Measurements from ENCODE around the gene DDX51.
"Not testable (repeated sequence)": the region's sequence is repeated elsewhere in the genome, so short reads cannot be mapped to it uniquely, and the experiment has no call there.

Gene DDX51

GRCh38 chr12:132152953-132153352 lies 8.8 kb upstream of the DDX51 start:
- TF ChIP-seq, protein P1, sequence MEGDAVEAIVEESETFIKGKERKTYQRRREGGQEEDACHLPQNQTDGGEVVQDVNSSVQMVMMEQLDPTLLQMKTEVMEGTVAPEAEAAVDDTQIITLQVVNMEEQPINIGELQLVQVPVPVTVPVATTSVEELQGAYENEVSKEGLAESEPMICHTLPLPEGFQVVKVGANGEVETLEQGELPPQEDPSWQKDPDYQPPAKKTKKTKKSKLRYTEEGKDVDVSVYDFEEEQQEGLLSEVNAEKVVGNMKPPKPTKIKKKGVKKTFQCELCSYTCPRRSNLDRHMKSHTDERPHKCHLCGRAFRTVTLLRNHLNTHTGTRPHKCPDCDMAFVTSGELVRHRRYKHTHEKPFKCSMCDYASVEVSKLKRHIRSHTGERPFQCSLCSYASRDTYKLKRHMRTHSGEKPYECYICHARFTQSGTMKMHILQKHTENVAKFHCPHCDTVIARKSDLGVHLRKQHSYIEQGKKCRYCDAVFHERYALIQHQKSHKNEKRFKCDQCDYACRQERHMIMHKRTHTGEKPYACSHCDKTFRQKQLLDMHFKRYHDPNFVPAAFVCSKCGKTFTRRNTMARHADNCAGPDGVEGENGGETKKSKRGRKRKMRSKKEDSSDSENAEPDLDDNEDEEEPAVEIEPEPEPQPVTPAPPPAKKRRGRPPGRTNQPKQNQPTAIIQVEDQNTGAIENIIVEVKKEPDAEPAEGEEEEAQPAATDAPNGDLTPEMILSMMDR (IDR thresholded peaks at IDR 0.05): no peak
- H3K79me2 ChIP-seq: no peaks in the 10 kb centered on the region
- no peaks in the 10 kb centered on the region for H3K9me3 ChIP-seq (ENCODE audit: control insufficient read depth, low read length)
- no peaks in the 10 kb centered on the region for H3K27me3 ChIP-seq (ENCODE audit: control insufficient read depth, insufficient read depth, low read length)
- no peak overlapping the region for H3K4me3 ChIP-seq (ENCODE audit: low read depth, low read length)
- no peak overlapping the region for H2AFZ ChIP-seq
- H3K27ac ChIP-seq: no peak overlapping the region
- H3K4me1 ChIP-seq: no peaks in the 10 kb centered on the region
- no peak overlapping the region for H3K4me2 ChIP-seq (ENCODE audit: low read length)
- H3K36me3 ChIP-seq (ENCODE audit: control insufficient read depth, insufficient read depth, low read length): no peaks in the 10 kb centered on the region
- no peak overlapping the region for H3K9ac ChIP-seq

- TF ChIP-seq, protein P1 (IDR thresholded peaks at IDR 0.05): no peak
- H3K27ac ChIP-seq: no peak overlapping the region
These were observed 8.3 kb upstream of the DDX51 start for GRCh38 chr12:132152411-132152821.

DNA sequence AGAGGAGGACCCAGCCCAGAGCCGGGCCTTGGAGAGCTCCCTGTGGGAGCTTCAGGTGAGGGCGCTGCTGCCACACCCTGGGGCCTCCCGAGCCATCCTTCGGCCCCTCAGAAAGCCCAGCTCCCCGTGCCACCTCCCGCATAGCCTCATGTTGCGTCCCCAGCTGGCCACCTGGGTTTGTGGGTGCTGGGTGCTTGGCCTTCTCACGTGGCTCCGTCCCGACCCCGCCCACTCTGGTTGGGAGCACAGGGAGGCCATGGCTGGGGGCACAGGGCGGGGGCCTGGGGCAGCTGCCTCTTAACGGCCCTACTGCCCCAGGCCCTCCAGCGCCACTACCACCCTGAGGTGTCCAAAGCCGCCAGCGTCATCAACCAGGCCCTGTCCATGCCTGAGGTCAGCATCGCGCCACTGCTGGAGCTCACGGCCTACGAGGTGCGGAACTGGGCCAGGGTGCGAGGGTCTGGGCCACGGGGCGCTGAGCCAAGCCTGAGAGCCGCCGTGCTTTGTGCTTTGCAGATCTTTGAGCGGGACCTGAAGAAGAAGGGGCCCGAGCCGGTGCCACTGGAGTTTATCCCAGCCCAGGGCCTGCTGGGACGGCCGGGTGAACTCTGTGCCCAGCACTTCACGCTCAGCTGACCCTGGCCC lies 7.8 kb upstream of the DDX51 start:
- Histone ChIP-seq H3K27me3 (ENCODE audit: control insufficient read depth, insufficient read depth, low read length) (no peaks in the 10 kb centered on the region), H3K4me1 (no peaks in the 10 kb centered on the region), H3K4me3 (ENCODE audit: low read depth, low read length) (no peak overlapping the region), H3K79me2 (no peaks in the 10 kb centered on the region), H3K36me3 (ENCODE audit: control insufficient read depth, insufficient read depth, low read length) (no peaks in the 10 kb centered on the region), H3K27ac (no peak overlapping the region), H3K9me3 (ENCODE audit: control insufficient read depth, low read length) (no peaks in the 10 kb centered on the region), H3K9ac (no peak overlapping the region), H3K4me2 (ENCODE audit: low read length) (no peak overlapping the region), H2AFZ (no peak overlapping the region)
- TF ChIP-seq, protein P1 (IDR thresholded peaks at IDR 0.05): no peak

More at GRCh38 chr12:132152411-132152821, 8.3 kb upstream of the DDX51 start:
- Histone ChIP-seq H3K9ac (no peak overlapping the region), H3K9me3 (ENCODE audit: control insufficient read depth, low read length) (no peaks in the 10 kb centered on the region), H3K4me3 (ENCODE audit: low read depth, low read length) (no peak overlapping the region), H2AFZ (no peak overlapping the region), H3K36me3 (ENCODE audit: control insufficient read depth, insufficient read depth, low read length) (no peaks in the 10 kb centered on the region), H3K27me3 (ENCODE audit: control insufficient read depth, insufficient read depth, low read length) (no peaks in the 10 kb centered on the region), H3K4me2 (ENCODE audit: low read length) (no peak overlapping the region), H3K79me2 (no peaks in the 10 kb centered on the region), H3K4me1 (no peaks in the 10 kb centered on the region)

DNA sequence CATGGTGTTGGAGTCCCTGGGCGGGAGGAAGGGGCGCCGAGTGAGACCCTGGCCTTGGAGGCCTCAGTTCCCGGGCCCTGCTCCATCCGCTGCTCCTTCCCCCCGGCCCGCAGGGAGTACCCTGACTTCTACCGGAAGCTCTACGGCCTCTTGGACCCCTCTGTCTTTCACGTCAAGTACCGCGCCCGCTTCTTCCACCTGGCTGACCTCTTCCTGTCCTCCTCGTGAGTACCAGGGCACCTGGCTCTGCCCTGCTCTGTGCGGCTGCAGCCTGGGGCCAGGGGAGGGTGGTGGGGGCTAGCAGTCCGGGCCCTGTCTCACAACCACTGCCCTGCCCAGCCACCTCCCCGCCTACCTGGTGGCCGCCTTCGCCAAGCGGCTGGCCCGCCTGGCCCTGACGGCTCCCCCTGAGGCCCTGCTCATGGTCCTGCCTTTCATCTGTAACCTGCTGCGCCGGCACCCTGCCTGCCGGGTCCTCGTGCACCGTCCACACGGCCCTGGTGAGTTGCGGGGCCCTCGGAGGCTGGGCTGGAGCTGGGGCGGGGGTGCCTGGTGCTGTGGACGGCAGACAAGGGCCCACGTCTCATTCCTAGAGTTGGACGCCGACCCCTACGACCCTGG lies 7.1 kb upstream of the DDX51 start:
- Histone ChIP-seq H3K27me3 (ENCODE audit: control insufficient read depth, insufficient read depth, low read length) (no peaks in the 10 kb centered on the region), H3K36me3 (ENCODE audit: control insufficient read depth, insufficient read depth, low read length) (no peaks in the 10 kb centered on the region), H3K4me1 (no peaks in the 10 kb centered on the region), H2AFZ (no peak overlapping the region), H3K4me3 (ENCODE audit: low read depth, low read length) (no peak overlapping the region), H3K9ac (no peak overlapping the region), H3K9me3 (ENCODE audit: control insufficient read depth, low read length) (no peaks in the 10 kb centered on the region), H3K4me2 (ENCODE audit: low read length) (no peak overlapping the region), H3K79me2 (no peaks in the 10 kb centered on the region), H3K27ac (no peak overlapping the region)
- TF ChIP-seq, protein P1 (IDR thresholded peaks at IDR 0.05): no peak

DNA sequence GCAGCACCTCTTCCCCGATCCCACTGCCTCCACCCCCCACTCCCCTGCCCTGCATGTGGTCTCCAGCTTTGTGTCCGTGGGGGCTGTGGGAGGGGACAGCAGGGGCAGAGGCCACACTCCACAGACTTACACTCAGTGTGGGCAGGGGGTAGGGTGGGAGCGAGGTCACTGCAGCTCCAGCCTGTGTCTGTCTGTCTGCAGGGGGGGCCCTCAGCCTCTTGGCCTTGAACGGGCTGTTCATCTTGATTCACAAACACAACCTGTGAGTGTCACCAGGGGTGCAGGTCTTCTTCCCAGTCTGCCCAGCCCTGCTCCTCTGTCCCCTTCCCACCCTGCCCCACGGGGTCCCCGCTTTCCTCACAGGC lies 6.6 kb upstream of the DDX51 start:
- Histone ChIP-seq H3K4me2 (ENCODE audit: low read length) (no peak overlapping the region), H3K27ac (no peak overlapping the region), H3K27me3 (ENCODE audit: control insufficient read depth, insufficient read depth, low read length) (no peaks in the 10 kb centered on the region), H3K36me3 (ENCODE audit: control insufficient read depth, insufficient read depth, low read length) (no peaks in the 10 kb centered on the region), H3K4me3 (ENCODE audit: low read depth, low read length) (no peak overlapping the region), H2AFZ (no peak overlapping the region), H3K4me1 (no peaks in the 10 kb centered on the region), H3K9ac (no peak overlapping the region), H3K9me3 (ENCODE audit: control insufficient read depth, low read length) (no peaks in the 10 kb centered on the region), H3K79me2 (no peaks in the 10 kb centered on the region)
- TF ChIP-seq, protein P1 (IDR thresholded peaks at IDR 0.05): no peak

GRCh38 chr12:132149526-132149925 lies 5.4 kb upstream of the DDX51 start:
- H3K9me3 ChIP-seq (ENCODE audit: control insufficient read depth, low read length); H3K27me3 ChIP-seq (ENCODE audit: control insufficient read depth, insufficient read depth, low read length); H3K79me2 ChIP-seq; H3K4me2 ChIP-seq (ENCODE audit: low read length); H2AFZ ChIP-seq; H3K9ac ChIP-seq; H3K4me1 ChIP-seq; H3K36me3 ChIP-seq (ENCODE audit: control insufficient read depth, insufficient read depth, low read length); H3K27ac ChIP-seq; H3K4me3 ChIP-seq (ENCODE audit: low read depth, low read length): not testable (repeated sequence)

Measured in parathyroid adenoma (tissue), 2 donors.